ENCODE measurements around the gene RPTOR. TPM values are rescaled to one million over a fixed set of nuclear protein-coding genes. Genes with fewer than 3 reads are reported as not detected.

Gene RPTOR
- total RNA-seq, 1 experiment from 2014 or later: 25.1 TPM

GRCh38 chr17:80894439-80894721, 349.7 kb downstream of the RPTOR start:
- Histone ChIP-seq H3K4me2 (ENCODE audit: insufficient read depth, insufficient read length, low read length) (no peak overlapping the region), H3K56ac (ENCODE audit: insufficient read length, low read depth, low read length) (no peak overlapping the region), H2AK5ac (ENCODE audit: insufficient read length, low read length) (no peak overlapping the region), H3K9me3 (ENCODE audit: control insufficient read depth, low read depth, low read length) (no peaks in the 10 kb centered on the region), H3K23me2 (ENCODE audit: insufficient read length, low read depth, low read length, poor library complexity, severe bottlenecking) (no peaks in the 10 kb centered on the region), H3K27ac (ENCODE audit: insufficient read length, low read depth, low read length) (no peak overlapping the region), H3K79me1 (ENCODE audit: insufficient read depth, low read depth, low read length, poor library complexity, severe bottlenecking) (no peaks in the 10 kb centered on the region), H4K91ac (ENCODE audit: insufficient read length, low read depth, low read length) (no peak overlapping the region), H4K5ac (ENCODE audit: insufficient read length, low read depth, low read length) (no peak overlapping the region), H3T11ph (ENCODE audit: low read length) (no peak overlapping the region), H3K14ac (ENCODE audit: insufficient read depth, low read length) (no peak overlapping the region), H3K23ac (ENCODE audit: insufficient read length, low read depth, low read length) (no peak overlapping the region), H3K9ac (ENCODE audit: extremely low read depth, insufficient read length, low read length) (no peak overlapping the region), H2BK20ac (ENCODE audit: low read depth, low read length, poor library complexity, severe bottlenecking) (no peak overlapping the region), H3K4me1 (ENCODE audit: insufficient read depth, low read length) (no peaks in the 10 kb centered on the region), H2BK15ac (ENCODE audit: low read depth, low read length) (no peak overlapping the region), H2BK12ac (ENCODE audit: insufficient read length, low read depth, low read length) (no peak overlapping the region), H3K79me2 (ENCODE audit: insufficient read depth, low read length) (no peaks in the 10 kb centered on the region), H4K8ac (replicated peaks; ENCODE audit: insufficient read length, low read depth, low read length) (no peak overlapping the region), H2BK120ac (ENCODE audit: low read depth, low read length, poor library complexity, severe bottlenecking) (no peak overlapping the region), H4K20me1 (ENCODE audit: control insufficient read depth, insufficient read depth, insufficient read length) (peaks cover 2% of the 10 kb centered on the region), H2AFZ (ENCODE audit: low read length) (no peak overlapping the region), H3K27me3 (ENCODE audit: insufficient read depth, low read length) (no peaks in the 10 kb centered on the region), H3K4ac (ENCODE audit: low read depth, low read length) (no peak overlapping the region), H3K18ac (ENCODE audit: insufficient read length, low read depth, low read length) (no peak overlapping the region), H2BK5ac (ENCODE audit: insufficient read length, low read length) (no peak overlapping the region)
- peak; percentile 37; the same call in 2 of the 3 replicates for TF ChIP-seq CTCF (conservative IDR thresholded peaks at IDR 0.05)
- H3K9me3 Mint-ChIP-seq: no peaks in the 10 kb centered on the region
- H3K27ac Mint-ChIP-seq: peak overlapping the region in 1 of 3 experiments; percentile 68; a peak in 3 of 7 replicates
- H3K4me1 Mint-ChIP-seq: peaks cover under 1 to 4% of the 10 kb centered on the region in 2 experiments; a peak in 3 of 4 replicates
- DNase-seq: no peak
- H3K4me3 Mint-ChIP-seq: no peak overlapping the region
- H3K36me3 Mint-ChIP-seq (ENCODE audit: insufficient read depth in 1 of 3, low read depth in 3 of 3): peaks cover 10 to 25% (median 21%) of the 10 kb centered on the region in 3 experiments; a peak in 6 of 7 replicates
- no peaks in the 10 kb centered on the region for H3K27me3 Mint-ChIP-seq (ENCODE audit: low read depth)
- WGBS (ENCODE audit: extremely low coverage, insufficient read length, low lambda C conversion rate): no CpG with 5 or more reads among the region's 4 CpGs

Measured in H9 (cell line).